C1 segment of cervical spinal cord (tissue), 14 donors: Measurements from ENCODE around the gene RASSF4.

Source experiments
- DNase-seq, 14 donors: peaks; one replicate each; lab custom pipeline; 2025; lab: John Stamatoyannopoulos, UW

Gene RASSF4

DNA sequence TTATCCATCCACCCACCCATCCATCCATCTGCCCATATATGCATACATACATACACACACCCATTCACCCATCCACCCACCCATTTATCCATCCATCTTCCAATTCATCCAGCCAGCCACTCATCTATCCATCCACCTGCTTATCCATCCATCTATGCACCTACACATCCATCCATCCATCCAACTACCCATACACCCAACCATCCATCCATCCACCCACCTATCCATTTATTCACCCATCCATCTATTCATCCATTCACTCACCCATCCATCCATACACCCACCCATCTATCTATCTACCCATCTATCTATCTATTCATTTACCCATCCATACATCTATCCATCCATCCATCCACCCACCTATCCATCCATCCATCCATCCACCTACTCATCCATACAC is 31.1 kb upstream of the RASSF4 start:
- no peak for DNase-seq

DNA sequence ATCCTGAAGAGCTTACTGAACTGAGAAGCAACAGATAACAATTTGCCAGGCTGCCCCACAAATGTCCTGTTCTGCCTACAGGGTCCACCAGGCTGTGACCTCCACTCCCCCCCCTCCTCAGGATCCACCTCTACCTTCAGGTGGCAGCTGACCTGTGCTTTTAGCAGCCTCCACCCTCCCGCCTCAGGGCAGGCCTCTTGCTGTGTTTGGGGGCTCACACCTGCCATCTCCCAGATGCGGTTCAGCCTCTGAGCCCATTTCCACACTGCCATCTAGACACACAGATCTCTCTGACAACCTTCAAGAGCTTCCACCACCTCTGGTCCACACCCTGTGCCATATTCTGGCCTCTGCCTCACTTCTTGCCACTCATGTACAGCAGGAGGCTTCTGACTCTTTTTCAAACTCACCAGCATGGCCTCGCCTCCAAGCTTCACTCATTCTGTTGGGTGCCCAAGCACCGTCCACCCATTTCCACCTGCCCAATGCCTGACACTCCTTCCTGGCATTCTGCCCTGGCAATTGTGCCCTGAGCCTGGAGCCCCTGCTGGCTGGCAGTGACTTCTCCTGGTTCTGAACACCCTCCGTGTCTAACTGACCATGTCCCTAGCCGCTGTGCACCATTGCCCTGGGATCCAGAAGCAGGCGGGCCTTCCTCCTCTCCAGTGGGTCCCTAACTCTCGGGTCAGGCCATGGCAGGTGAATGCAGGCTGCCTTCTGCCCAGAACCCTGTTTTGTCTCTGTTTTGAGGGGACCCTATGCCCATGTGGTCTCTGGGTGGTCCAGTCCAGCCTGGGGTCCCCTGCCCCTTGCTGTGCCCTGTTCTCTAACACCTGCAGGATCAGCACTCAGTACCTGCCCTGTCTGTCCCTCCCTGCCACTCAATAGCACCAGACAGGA is 30.0 kb upstream of the RASSF4 start:
- no peak for DNase-seq

DNA sequence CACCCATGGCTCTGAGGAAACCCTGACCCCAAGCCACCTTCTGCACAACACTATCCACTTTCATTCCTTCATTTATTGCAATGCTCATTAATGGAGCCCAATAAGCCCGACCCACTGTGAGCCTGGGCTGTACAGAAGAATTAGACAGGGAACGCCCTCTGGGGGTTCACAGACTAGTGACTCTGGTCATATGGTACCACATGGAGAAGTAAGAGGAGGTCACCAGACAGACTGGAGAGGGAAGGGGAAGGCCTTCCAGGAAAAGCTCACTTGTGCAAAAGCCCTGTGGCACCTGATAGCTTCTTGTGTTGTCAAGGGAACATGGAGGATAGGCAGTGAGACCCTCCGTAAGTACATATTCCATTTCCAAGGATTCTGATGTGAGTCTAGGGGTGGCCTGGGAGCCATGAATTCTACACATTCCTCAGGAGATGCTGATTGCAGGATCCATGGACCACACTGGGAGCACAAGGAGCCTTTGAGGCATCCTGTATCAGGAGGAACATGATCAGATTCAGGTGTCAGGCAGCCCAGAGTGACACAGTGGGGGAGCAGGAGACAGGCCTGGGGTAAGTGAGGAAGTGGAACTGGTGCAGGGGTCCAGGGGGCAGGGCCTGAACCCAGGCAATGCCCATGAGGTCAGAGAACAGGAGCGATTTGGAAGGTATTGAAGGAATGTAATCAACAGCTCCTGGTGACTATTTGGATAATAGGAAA is 28.5 kb upstream of the RASSF4 start:
- no peak for DNase-seq

DNA sequence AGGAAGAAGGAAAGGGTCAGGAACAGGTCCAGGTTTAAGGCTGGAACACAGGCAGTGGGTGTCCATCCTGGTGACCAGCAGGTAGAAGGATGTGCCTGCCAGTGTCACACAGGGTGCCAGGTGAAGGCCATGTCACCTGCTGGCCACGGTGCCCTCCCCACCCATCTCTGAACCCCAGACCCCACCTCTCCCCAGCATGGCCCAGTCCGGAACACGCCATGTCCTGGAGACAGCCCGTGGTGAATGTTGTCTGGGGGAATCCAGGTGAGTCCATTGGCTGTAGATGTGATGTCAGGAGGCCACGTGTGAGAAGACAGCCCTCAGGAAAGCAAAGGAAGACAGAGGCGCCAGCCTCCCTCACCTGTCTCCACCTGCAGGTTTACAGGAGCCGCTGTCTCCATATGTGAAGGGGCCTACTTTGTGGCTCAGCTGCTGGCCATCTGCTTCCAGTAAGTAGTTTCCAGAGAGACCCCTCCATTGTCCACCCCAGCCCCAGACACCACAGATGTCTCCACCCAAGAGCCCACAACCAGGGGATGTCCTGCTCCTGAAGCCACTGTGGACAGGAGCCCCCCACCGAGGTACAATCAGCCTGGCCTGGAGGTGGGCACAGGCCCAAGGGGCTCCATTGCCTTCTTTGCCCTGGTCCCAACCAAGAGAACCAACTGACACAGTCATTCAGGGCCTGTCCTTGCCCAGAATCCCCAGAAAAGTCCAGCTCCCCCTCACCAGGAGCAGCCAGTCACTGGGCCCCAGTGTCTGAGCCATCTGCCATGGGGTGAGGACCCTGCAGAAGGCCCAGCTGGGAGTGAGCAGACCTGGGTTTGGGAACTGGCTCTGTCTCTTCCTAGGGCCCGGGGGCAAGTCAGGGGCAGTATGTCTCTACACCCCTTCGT is 27.7 kb upstream of the RASSF4 start:
- DNase-seq: no peak

DNA sequence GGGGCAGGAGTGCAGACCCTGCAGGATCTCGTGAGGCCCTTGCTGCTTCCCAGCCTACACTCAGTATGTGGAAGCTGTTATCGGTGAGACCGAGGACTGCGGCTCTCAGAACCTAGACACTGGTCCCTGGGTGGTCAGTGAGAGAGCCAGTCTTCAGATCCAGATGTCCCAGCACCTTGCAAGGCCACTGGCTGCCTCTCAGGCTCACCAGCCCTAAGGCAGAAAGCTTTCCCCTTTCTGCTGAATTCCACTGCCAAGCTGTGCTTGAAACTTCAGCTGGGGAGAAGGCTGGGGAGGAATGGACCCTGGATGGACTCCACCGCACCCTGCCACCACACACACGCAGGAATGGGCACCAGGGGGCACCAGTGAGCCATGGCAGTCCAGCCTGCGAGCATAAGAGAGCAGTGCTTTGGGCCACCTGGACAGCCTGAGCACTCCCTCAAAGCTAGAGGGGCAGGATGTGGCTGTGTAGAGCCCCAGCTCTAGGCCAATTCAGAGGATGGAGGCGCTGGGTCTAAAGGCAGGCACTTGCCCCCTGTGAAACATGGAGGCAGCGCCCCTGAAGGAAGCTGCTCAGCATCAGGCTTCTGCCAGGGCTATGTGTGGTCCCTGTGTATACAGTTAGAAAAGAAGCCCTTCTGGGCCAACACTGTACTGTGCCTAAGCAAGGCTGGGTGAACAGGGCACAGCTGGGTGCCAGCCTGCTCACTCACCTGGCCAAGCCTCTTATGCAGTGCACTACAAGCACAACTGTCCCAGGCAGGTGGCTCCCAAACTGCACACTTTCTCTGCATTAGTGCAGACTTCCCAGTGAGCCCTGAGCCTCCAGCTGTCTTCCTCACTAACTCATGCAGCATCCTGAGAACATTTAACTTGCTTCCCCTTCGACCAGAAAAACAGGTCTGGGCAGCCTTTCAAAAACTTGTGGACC is 26.8 kb upstream of the RASSF4 start:
- DNase-seq: peak in 13 of 14 donors; percentile 37 to 91 (median 78)

GRCh38 chr10:44933451-44934321 is 25.9 kb upstream of the RASSF4 start:
- DNase-seq: no peak

GRCh38 chr10:44934416-44935200 is 25.0 kb upstream of the RASSF4 start:
- no peak for DNase-seq

DNA sequence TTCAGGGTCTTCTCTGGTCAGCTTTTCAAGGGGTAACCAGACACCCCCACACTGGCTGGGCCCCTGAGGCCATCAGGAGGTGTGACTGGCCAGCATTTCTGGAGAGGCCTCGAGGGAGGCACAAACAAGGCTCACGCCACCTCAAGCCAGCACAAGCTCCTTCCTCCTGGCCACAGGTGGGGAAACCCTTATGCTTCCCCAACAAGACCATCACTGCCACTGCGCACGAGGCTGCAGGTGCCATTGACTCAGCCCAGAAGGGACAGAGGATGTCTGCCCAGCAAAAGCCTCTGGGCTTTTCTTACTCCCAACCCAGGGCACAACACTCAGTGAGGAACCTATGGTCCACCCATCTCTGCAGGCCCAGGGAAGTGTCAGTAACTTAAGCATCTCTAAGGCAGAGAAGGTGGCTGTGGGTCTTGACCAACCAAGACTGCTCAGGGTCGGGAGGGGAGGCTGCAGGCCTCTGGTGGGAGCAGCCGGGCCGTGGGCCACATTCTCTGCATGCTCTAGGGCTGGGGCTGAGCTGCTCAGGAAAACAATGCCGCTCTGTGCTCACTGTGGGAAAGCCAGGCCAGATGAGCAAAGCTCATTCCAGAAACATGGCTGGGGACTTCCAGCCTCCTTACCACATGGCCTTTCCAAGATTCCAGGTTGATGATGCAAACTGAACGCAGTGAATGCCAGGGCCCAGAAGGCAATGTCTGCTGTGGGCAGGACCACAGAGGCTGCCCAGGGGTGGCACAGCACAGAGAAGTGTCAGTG is 24.2 kb upstream of the RASSF4 start:
- DNase-seq: peak in 12 of 14 donors; percentile 4 to 88 (median 70)

DNA sequence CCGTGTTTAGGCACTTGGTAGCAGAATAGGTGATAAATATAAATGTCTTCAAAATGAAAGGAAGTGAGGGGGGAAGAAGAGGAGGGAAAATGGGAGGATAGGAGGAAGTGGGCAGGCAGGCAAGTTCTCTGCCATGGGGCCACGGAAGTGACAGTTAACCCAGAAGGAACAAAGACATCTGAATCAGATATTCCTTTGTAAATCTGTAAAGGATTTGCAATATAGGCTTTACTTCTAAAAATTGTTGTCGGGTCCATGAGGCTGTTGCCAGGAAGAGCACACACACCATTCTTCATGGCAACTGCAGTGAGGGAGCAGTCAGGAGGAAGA is 23.7 kb upstream of the RASSF4 start:
- DNase-seq: no peak

GRCh38 chr10:44936314-44936975 is 23.2 kb upstream of the RASSF4 start:
- DNase-seq: no peak

DNA sequence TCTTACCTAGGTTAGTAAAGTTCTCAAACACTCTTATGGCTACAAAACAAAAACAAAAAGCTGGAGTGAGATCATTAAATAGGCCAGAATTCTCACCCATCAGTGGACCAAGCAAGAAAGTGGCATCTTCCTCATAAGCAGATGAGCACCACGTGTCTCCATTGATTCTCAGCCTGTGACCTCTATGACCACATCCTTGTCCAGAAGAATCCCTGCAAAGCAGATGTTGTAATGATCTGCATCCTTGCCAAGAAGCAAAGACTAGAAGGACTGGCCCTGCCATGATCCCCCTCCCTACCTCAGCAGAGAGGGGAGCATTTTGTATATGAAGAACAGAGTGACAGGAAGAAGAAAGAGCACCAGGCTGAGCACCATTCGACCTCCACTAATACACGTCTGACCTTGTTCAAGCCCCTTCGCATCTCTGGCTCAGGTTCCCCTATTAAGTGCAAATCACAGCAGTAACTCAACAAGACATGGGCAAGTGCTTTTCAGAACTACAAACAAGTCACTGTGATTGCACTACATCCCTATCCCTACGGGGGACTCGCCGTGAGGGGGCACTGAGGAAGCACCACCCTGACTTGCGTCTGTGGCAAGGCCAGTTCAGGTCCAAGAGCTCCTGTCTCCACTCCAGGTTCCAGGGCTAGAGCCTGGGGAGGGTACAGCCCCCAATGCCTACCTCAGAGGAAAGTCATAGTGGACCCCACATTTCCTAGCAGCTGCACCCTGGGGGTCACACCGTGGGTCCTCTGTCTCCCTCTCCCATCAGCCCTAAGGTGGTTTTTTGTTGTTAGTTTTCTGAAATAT is 22.2 kb upstream of the RASSF4 start:
- DNase-seq: no peak

DNA sequence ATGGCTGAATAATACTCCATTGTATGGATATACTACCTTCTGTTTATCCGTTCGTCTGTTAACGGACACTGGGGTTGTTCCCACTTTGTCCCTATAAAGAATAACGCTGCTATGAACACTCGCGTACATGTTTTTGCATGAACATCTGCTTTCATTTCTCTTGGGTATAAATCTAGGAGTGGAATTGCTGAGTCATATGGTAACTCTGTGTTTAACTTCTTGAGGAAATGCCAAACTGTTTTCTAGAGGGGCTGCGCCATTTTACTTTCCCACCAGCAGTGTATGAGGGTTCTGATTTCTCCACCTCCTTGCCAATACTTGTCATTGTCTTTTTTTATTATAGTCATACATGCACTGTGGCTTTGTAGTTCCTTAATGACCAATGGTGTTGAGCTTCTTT is 20.6 kb upstream of the RASSF4 start:
- DNase-seq: no peak

DNA sequence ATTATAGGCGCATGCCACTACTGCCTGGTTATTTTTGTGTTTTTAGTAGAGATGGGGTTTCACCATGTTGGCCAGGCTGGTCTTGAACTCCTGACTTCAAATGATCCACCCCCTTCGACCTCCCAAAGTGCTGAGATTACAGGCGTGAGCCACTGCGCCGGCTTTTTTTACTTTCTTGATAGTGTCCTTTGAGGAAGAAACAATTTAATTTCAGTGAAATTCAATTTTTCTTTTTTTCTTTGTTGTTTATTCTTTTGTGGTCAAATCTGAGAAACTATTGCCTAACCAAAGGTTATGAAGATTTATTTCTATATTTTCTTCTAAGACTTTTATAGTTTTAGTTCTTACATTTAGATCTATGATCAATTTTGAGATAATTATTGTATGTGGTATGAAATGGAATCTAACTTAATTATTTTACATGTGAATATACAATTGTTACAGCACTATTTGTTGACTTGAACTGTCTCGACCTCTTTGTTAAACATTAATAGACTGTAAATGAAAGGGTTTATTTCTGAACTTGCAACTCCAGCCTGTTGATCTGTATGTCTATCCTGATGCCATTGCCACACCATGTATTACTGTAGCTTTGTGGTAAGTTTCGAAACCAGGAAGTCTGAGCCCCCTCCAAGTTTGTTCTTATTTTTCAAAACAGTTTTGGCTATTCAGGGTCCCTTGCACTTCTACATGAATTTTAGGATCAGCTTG is 19.8 kb upstream of the RASSF4 start:
- DNase-seq: no peak

GRCh38 chr10:44944354-44944753 is 15.2 kb upstream of the RASSF4 start:
- no peak for DNase-seq

DNA sequence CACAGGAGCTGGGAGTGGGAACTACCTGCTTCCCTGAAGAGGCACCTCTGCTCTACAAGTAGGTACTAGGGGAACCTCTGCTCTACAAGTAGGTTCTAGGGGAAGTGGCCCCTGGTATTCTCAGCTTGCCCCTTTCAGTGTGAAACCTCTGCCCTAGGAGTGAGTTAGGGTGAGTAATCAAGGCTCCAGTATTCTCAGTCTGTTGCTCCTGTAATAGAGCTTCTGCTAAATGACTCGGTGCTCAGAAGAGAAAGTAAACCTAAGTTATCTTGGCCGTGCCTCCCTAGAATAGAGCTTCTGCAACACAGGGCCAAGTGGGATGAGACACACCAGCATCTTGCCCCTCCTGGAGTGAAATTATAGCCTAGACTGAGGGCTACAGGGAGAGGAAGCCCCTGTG is 13.4 kb upstream of the RASSF4 start:
- no peak for DNase-seq
